Stimulated activated naive CD8-positive, alpha-beta T cell treated with anti-CD3 and anti-CD28 coated beads, Interleukin-15, amount 100 ng/mL, for 72 hours (primary cell): ENCODE data around the gene OTOS.

Source experiments
- ATAC-seq: fragments of 150-1000 bp; cut with Tn5 transposase; 2 replicates; pipeline ENCODE4 v1.10.0; 2021; ENCODE audit warnings: mild to moderate bottlenecking, moderate library complexity
- DNase-seq, 2 donors: peaks; one replicate each; pipeline ENCODE4 v3.0.0; 2021 to 2022
- H3K27ac Mint-ChIP-seq, 2 donors: one replicate each; pipeline ENCODE4 v1.8.0; 2022; ENCODE audit warnings: mild to moderate bottlenecking in 2 of 2, mixed read lengths in 2 of 2, moderate library complexity in 2 of 2
- H3K27me3 Mint-ChIP-seq: one replicate; pipeline ENCODE4 v1.8.0; 2022; ENCODE audit warnings: mixed read lengths
- H3K4me1 Mint-ChIP-seq: one replicate; pipeline ENCODE4 v1.8.0; 2022; ENCODE audit warnings: mild to moderate bottlenecking, mixed read lengths
- H3K4me3 Mint-ChIP-seq, 2 donors: one replicate each; pipeline ENCODE4 v1.8.0; 2022; ENCODE audit warnings: mild to moderate bottlenecking in 2 of 2, mixed read lengths in 2 of 2, moderate library complexity in 1 of 2
- H3K9me3 Mint-ChIP-seq, 2 donors: one replicate each; pipeline ENCODE4 v1.8.0; 2022; ENCODE audit warnings: mixed read lengths in 2 of 2

OTOS gene

GRCh38 chr2:240146627-240147278, 6.3 kb upstream of the OTOS start:
- Mint-ChIP-seq H3K4me1 (no peaks in the 10 kb centered on the region), H3K9me3 (peaks cover 11 to 15% of the 10 kb centered on the region in 2 donors), H3K27me3 (peaks cover 36% of the 10 kb centered on the region), H3K4me3 (no peak overlapping the region), H3K27ac (no peak overlapping the region)
- ATAC-seq (no peak), DNase-seq (no peak)

- no peak overlapping the region for H3K27ac Mint-ChIP-seq
- H3K27me3 Mint-ChIP-seq: peaks cover 36% of the 10 kb centered on the region
- DNase-seq: no peak
- no peaks in the 10 kb centered on the region for H3K4me1 Mint-ChIP-seq
- H3K4me3 Mint-ChIP-seq: no peak overlapping the region
- ATAC-seq: no peak
- H3K9me3 Mint-ChIP-seq: peaks cover 11 to 15% of the 10 kb centered on the region in 2 donors
Measured at GRCh38 chr2:240146141-240146561, 5.7 kb upstream of the OTOS start.

GRCh38 chr2:240145461-240145860, 5.0 kb upstream of the OTOS start:
- Mint-ChIP-seq H3K27ac (no peak overlapping the region), H3K27me3 (peaks cover 36% of the 10 kb centered on the region), H3K4me3 (no peak overlapping the region), H3K4me1 (no peaks in the 10 kb centered on the region), H3K9me3 (peaks cover 11 to 15% of the 10 kb centered on the region in 2 donors)
- ATAC-seq (no peak), DNase-seq (no peak)

GRCh38 chr2:240144649-240145261, 4.3 kb upstream of the OTOS start:
- Mint-ChIP-seq H3K4me1 (no peaks in the 10 kb centered on the region), H3K27me3 (peaks cover 29% of the 10 kb centered on the region), H3K9me3 (peaks cover 11 to 15% of the 10 kb centered on the region in 2 donors), H3K4me3 (no peak overlapping the region), H3K27ac (no peak overlapping the region)
- ATAC-seq (no peak), DNase-seq (no peak)

- no peaks in the 10 kb centered on the region for H3K4me1 Mint-ChIP-seq
- H3K27me3 Mint-ChIP-seq: peaks cover 22% of the 10 kb centered on the region
- peaks cover 11 to 15% of the 10 kb centered on the region in 2 donors for H3K9me3 Mint-ChIP-seq
Measured at GRCh38 chr2:240143801-240144648, 3.6 kb upstream of the OTOS start.

GRCh38 chr2:240143276-240143675, 2.8 kb upstream of the OTOS start:
- Mint-ChIP-seq H3K4me3 (no peak overlapping the region), H3K9me3 (peaks cover 11 to 15% of the 10 kb centered on the region in 2 donors), H3K27me3 (peaks cover 17% of the 10 kb centered on the region), H3K27ac (no peak overlapping the region), H3K4me1 (no peaks in the 10 kb centered on the region)
- ATAC-seq (peak; percentile 2), DNase-seq (no peak)

More at GRCh38 chr2:240143801-240144648, 3.6 kb upstream of the OTOS start:
- ATAC-seq (peak; percentile 89), DNase-seq (peak; percentile 78 to 86)
- H3K4me3 Mint-ChIP-seq: no peak overlapping the region
- H3K27ac Mint-ChIP-seq: no peak overlapping the region

GRCh38 chr2:240142859-240143258, 2.4 kb upstream of the OTOS start:
- H3K4me1 Mint-ChIP-seq: no peaks in the 10 kb centered on the region
- H3K4me3 Mint-ChIP-seq: no peak overlapping the region
- peaks cover 13% of the 10 kb centered on the region for H3K27me3 Mint-ChIP-seq
- peaks cover 11 to 12% of the 10 kb centered on the region in 2 donors for H3K9me3 Mint-ChIP-seq
- peak overlapping the region in 1 of 2 donors; percentile 89 for H3K27ac Mint-ChIP-seq
- DNase-seq (no peak), ATAC-seq (no peak)

GRCh38 chr2:240142256-240142775, 1.9 kb upstream of the OTOS start:
- peaks cover 2% of the 10 kb centered on the region for H3K4me1 Mint-ChIP-seq

GRCh38 chr2:240141736-240142135, 1.3 kb upstream of the OTOS start:
- peaks cover 0 to 1% of the 10 kb centered on the region in 2 donors for H3K9me3 Mint-ChIP-seq
- no peak overlapping the region for H3K27ac Mint-ChIP-seq
- peaks cover 7% of the 10 kb centered on the region for H3K4me1 Mint-ChIP-seq
- no peak overlapping the region for H3K4me3 Mint-ChIP-seq
- H3K27me3 Mint-ChIP-seq: peaks cover 13% of the 10 kb centered on the region
- DNase-seq (no peak), ATAC-seq (no peak)

More at GRCh38 chr2:240142256-240142775, 1.9 kb upstream of the OTOS start:
- ATAC-seq (no peak), DNase-seq (no peak)
- Mint-ChIP-seq H3K9me3 (peaks cover 5 to 7% of the 10 kb centered on the region in 2 donors), H3K27ac (no peak overlapping the region), H3K4me3 (no peak overlapping the region), H3K27me3 (peaks cover 13% of the 10 kb centered on the region)

GRCh38 chr2:240140920-240141319, 462 bp upstream of the OTOS start:
- peaks cover 14% of the 10 kb centered on the region for H3K4me1 Mint-ChIP-seq
- H3K27ac Mint-ChIP-seq: no peak overlapping the region
- no peaks in the 10 kb centered on the region for H3K9me3 Mint-ChIP-seq
- DNase-seq: no peak
- no peak for ATAC-seq
- H3K27me3 Mint-ChIP-seq: peaks cover 13% of the 10 kb centered on the region
- H3K4me3 Mint-ChIP-seq: no peak overlapping the region

GRCh38 chr2:240139666-240140393, 628 bp downstream of the OTOS start:
- Mint-ChIP-seq H3K4me1 (peaks cover 25% of the 10 kb centered on the region), H3K27me3 (peaks cover 9% of the 10 kb centered on the region), H3K27ac (no peak overlapping the region), H3K9me3 (no peaks in the 10 kb centered on the region), H3K4me3 (no peak overlapping the region)
- no peak for ATAC-seq
- no peak for DNase-seq

GRCh38 chr2:240139011-240139441, 1.4 kb downstream of the OTOS start:
- Mint-ChIP-seq H3K27ac (no peak overlapping the region), H3K4me3 (no peak overlapping the region)

GRCh38 chr2:240138254-240138984, 2.0 kb downstream of the OTOS start:
- Mint-ChIP-seq H3K9me3 (no peaks in the 10 kb centered on the region), H3K4me1 (peaks cover 37% of the 10 kb centered on the region), H3K4me3 (no peak overlapping the region), H3K27ac (no peak overlapping the region), H3K27me3 (no peaks in the 10 kb centered on the region)
- DNase-seq (no peak), ATAC-seq (no peak)

More at GRCh38 chr2:240139011-240139441, 1.4 kb downstream of the OTOS start:
- Mint-ChIP-seq H3K27me3 (peaks cover 1% of the 10 kb centered on the region), H3K4me1 (peaks cover 33% of the 10 kb centered on the region), H3K9me3 (no peaks in the 10 kb centered on the region)
- ATAC-seq (no peak), DNase-seq (no peak)

GRCh38 chr2:240137596-240138253, 2.7 kb downstream of the OTOS start:
- H3K27me3 Mint-ChIP-seq: no peaks in the 10 kb centered on the region
- DNase-seq (no peak), ATAC-seq (no peak)
- H3K9me3 Mint-ChIP-seq: no peaks in the 10 kb centered on the region
- H3K4me1 Mint-ChIP-seq: peaks cover 44% of the 10 kb centered on the region
- H3K4me3 Mint-ChIP-seq: peak overlapping the region in 1 of 2 donors; percentile 99
- no peak overlapping the region for H3K27ac Mint-ChIP-seq
